ENCODE results near the gene CAMTA1.
"Not testable (repeated sequence)": the region's sequence is repeated elsewhere in the genome, so short reads cannot be mapped to it uniquely, and the experiment has no call there.

The CAMTA1 gene

DNA sequence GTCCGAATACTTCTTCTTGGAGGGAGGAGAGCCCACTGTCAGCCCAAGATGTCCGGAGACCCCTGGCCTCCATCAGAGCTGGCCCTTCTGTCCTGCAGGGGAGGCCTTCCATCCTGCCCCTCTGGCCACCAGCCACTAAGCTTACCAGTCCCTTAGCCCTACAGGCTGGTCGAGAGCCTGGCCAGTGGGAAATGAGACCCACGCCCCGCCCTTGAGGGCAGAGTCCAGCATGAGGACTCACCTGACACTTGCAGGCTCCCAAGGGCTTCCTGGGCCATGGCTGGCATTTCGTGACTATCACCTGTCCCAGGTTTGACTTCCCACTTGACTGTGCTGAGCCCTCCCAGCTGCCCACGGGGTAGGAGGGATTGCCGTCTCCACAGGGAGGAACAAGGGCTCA, 624.0 kb downstream of the CAMTA1 start:
- Histone ChIP-seq H3K79me2 (ENCODE audit: insufficient read depth, low read length) (no peaks in the 10 kb centered on the region), H3K9ac (ENCODE audit: low read length) (no peak overlapping the region), H3K9me2 (replicated peaks; ENCODE audit: insufficient read depth, low read length) (no peaks in the 10 kb centered on the region), H2AFZ (ENCODE audit: low read depth, low read length, severe bottlenecking) (no peak overlapping the region), H3K9me3 (ENCODE audit: insufficient read depth, low read length) (no peaks in the 10 kb centered on the region), H3K27me3 (ENCODE audit: low read length) (no peaks in the 10 kb centered on the region), H3K27ac (ENCODE audit: low read depth, low read length) (no peak overlapping the region), H4K20me1 (ENCODE audit: low read depth, low read length) (no peaks in the 10 kb centered on the region), H3K4me3 (ENCODE audit: insufficient read depth, low read length, poor library complexity, severe bottlenecking) (no peak overlapping the region), H3K36me3 (ENCODE audit: low read length) (no peaks in the 10 kb centered on the region), H3K4me2 (ENCODE audit: low read depth, low read length, poor library complexity, severe bottlenecking) (no peak overlapping the region), H3F3A (ENCODE audit: insufficient read depth) (no peaks in the 10 kb centered on the region)
- TF ChIP-seq EZH2phosphoT487 (conservative IDR thresholded peaks at IDR 0.05; ENCODE audit: low read length) (no peak), CTCF (IDR thresholded peaks at IDR 0.05; ENCODE audit: insufficient read depth, low read length, poor library complexity, severe bottlenecking) (no peak)

DNA sequence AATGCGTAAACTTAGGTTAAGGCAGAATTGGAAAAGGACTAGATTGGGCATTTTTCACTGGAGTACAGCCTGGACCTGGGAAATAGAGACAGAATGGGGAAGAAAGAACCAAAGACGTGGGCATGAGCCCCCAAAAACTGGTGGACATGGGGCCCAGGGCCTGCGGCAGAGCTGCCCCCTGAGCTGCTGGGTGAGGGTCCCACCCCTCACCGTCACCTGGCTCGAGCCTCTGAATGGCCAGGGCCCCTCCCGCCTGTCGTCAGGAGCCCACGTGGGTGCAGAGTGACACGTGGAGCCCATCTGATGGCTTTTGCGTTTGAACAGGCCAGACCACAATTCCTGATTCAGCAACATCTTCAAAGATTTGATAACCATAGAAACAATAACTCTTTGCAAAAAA, 624.9 kb downstream of the CAMTA1 start:
- Histone ChIP-seq H3K27me3 (ENCODE audit: low read length) (no peaks in the 10 kb centered on the region), H3K9ac (ENCODE audit: low read length) (no peak overlapping the region), H3F3A (ENCODE audit: insufficient read depth) (no peaks in the 10 kb centered on the region), H3K4me3 (ENCODE audit: insufficient read depth, low read length, poor library complexity, severe bottlenecking) (no peak overlapping the region), H3K9me2 (replicated peaks; ENCODE audit: insufficient read depth, low read length) (no peaks in the 10 kb centered on the region), H3K4me2 (ENCODE audit: low read depth, low read length, poor library complexity, severe bottlenecking) (no peak overlapping the region), H4K20me1 (ENCODE audit: low read depth, low read length) (no peaks in the 10 kb centered on the region), H3K27ac (ENCODE audit: low read depth, low read length) (no peak overlapping the region), H3K79me2 (ENCODE audit: insufficient read depth, low read length) (no peaks in the 10 kb centered on the region), H2AFZ (ENCODE audit: low read depth, low read length, severe bottlenecking) (no peak overlapping the region), H3K36me3 (ENCODE audit: low read length) (no peaks in the 10 kb centered on the region), H3K9me3 (ENCODE audit: insufficient read depth, low read length) (no peaks in the 10 kb centered on the region)
- TF ChIP-seq CTCF (IDR thresholded peaks at IDR 0.05; ENCODE audit: insufficient read depth, low read length, poor library complexity, severe bottlenecking): no peak

DNA sequence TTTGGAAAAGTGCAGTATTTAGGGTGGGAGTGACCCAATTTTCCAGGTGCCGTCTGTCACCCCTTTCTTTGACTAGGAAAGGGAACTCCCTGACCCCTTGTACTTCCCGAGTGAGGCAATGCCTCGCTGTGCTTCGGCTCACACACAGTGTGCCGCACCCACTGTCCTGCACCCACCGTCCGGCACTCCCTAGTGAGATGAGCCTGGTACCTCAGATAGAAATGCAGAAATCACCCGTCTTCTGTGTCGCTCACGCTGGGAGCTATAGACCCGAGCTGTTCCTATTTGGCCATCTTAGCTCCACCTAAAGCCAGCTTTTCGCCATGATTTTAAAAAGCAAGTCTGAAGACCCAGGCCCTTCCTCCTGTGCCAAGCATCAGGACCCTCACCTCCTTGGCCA, 632.4 kb downstream of the CAMTA1 start:
- H3K4me3 ChIP-seq (ENCODE audit: insufficient read depth, low read length, poor library complexity, severe bottlenecking); H3K9me2 ChIP-seq (replicated peaks; ENCODE audit: insufficient read depth, low read length); H3K4me2 ChIP-seq (ENCODE audit: low read depth, low read length, poor library complexity, severe bottlenecking); H3K27me3 ChIP-seq (ENCODE audit: low read length); H3K27ac ChIP-seq (ENCODE audit: low read depth, low read length); H2AFZ ChIP-seq (ENCODE audit: low read depth, low read length, severe bottlenecking); H3K36me3 ChIP-seq (ENCODE audit: low read length); H3K79me2 ChIP-seq (ENCODE audit: insufficient read depth, low read length); H3K9me3 ChIP-seq (ENCODE audit: insufficient read depth, low read length); H3F3A ChIP-seq (ENCODE audit: insufficient read depth); H3K9ac ChIP-seq (ENCODE audit: low read length); H4K20me1 ChIP-seq (ENCODE audit: low read depth, low read length): not testable (repeated sequence)

- Histone ChIP-seq H3K9me2 (replicated peaks; ENCODE audit: insufficient read depth, low read length) (no peaks in the 10 kb centered on the region), H3K79me2 (ENCODE audit: insufficient read depth, low read length) (no peaks in the 10 kb centered on the region), H3K27ac (ENCODE audit: low read depth, low read length) (no peak overlapping the region), H3K27me3 (ENCODE audit: low read length) (no peaks in the 10 kb centered on the region), H2AFZ (ENCODE audit: low read depth, low read length, severe bottlenecking) (no peak overlapping the region), H3K4me3 (ENCODE audit: insufficient read depth, low read length, poor library complexity, severe bottlenecking) (no peak overlapping the region), H3K9ac (ENCODE audit: low read length) (no peak overlapping the region), H3K36me3 (ENCODE audit: low read length) (no peaks in the 10 kb centered on the region), H3F3A (ENCODE audit: insufficient read depth) (no peaks in the 10 kb centered on the region), H4K20me1 (ENCODE audit: low read depth, low read length) (no peaks in the 10 kb centered on the region), H3K4me2 (ENCODE audit: low read depth, low read length, poor library complexity, severe bottlenecking) (no peak overlapping the region), H3K9me3 (ENCODE audit: insufficient read depth, low read length) (no peaks in the 10 kb centered on the region)
- TF ChIP-seq EZH2phosphoT487 (conservative IDR thresholded peaks at IDR 0.05; ENCODE audit: low read length) (no peak), CTCF (IDR thresholded peaks at IDR 0.05; ENCODE audit: insufficient read depth, low read length, poor library complexity, severe bottlenecking) (no peak)
These were observed 633.3 kb downstream of the CAMTA1 start for GRCh38 chr1:7418442-7419080.

Measured in SU-DHL-6 (cell line).